Dedifferentiated amniotic fluid mesenchymal stem cell (primary cell): ENCODE results near the gene MYD88.

Experiments used
- DNase-seq: peaks from one replicate; pipeline ENCODE4 v3.0.0-alpha.2; 2016; ENCODE audit errors: extremely low spot score

The MYD88 gene

DNA sequence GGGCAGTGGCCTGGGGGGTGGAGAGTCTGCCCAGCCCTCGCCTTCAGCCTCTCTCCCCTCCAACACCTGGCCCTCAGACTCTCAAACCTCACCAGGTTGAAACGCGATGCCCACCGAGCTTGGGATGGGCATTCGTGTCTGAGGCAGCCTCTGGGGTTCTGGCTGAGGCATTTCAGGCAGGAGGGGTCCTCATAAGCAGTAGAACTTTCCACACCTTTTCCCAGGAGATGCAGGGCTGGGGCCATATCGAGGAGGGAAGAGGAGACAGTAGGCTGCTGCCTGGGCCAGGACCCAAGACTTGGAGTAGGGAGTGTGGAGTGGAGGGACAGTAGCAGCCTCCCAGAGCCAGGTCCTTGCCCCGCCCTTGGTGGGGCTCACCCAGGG is 26.1 kb upstream of the MYD88 start:
- no peak for DNase-seq

DNA sequence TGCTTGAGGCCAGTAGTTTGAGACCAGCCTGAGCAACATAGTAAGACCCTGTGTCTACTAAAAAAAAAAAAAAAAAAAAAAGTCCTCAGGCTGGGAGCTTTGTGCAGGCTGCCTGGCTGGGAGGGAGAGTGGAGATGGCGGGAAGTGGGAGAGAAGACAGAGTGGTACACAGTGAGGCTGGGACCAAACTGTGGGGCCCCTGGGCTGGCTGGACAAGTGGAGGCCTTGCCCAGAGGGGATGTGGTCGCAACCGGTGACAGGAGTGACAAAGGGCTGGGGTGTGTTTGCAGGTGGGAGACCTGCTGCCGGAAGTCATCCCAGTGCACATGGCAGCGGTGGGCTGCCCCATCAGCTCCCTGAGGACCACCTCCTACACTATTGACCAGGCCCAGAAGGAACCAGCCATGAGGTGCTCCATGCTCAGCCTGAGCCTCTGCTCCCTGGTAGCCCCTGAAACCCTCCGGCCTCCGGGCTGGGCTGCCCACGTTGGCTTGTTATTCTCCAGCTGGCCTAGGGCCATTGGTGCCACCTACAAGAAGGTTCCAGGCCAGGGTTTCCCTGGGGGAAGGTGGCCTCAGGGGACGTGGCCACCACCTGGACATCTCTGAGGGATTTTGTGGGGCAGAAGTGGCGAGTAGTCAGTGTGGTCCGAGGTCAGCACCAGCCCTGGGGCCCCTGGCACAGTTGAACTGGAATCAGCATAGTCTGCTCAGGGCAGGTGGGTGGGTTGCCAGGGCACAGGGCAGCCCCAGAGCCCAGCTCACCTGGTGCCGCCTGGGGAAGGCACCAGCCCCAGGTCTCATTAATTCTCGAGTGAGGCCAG is 24.2 kb upstream of the MYD88 start:
- DNase-seq = no peak

DNA sequence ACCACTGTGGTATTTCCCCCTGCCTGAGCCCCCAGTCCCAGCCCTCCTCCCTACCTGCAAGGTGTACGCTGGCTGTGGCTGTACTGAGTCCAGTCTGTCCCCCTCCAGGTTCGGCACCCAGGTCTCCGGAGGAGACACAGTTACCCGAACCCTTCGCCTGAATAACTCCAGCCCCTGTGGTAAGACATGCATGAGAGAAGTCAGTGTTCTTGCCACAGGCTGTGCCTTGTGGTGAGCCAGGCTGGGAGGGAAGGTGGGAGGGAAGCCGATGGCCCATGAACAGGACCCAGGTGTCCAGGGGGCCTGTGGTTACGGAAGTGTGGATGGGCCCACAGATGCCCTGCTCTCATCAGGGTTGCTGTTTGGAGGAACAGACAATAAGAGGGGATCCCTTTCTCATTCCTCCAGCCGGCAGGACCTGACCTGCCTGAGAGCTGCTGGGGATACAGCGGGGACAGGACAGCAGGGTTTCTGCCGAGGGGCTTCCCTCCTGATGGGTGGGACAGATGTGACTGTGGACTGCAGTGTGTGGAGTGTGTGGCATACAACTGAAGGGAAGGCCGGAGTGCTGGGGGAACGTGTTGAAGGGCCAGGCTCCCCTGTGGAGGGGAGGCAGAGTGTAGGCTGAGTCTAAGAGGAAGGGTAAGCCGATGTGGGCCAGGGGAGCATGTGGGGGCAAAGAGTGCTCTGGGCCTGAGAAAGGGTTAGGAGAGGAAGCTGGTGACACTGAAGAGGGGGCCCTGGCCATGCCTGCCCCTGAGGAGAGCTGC is 23.4 kb upstream of the MYD88 start:
- no peak for DNase-seq

DNA sequence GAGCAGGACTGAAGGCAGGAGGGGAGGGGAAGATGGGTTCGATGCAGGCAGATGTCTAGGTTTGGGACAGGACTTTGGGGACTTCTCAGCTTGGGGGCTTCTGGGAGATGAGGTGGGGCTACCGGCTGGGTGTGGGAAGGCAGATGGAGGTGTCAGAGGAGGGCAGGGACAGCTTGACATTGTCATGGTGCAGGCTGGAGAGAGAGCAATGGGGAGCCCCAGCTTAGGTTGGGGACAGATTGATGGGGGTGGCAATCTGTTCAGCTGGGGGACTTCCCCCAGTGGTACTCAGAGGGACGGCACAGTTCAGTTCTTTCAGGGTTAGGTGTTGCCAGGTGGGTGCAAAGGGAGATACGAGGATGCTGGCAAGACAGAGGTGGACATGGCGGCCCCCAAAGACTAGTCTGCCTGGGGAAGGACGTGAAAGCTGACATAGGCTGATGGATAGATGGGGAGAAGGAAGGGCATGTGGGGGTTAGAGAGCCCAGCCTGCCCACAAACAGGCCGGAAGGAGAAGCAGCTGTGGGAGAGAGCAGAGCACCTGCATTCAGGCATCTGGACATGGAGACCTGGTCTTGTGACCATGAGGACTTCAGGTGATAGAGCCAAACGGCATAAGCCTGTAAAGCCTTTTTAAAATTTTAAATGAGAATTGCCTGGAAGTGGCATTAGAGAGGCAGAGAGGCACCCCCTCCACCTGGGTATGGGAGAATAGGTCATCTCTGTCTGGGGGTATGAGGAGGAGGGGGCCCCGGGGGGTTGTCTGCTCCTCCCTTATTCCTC is 22.6 kb upstream of the MYD88 start:
- no peak for DNase-seq

DNA sequence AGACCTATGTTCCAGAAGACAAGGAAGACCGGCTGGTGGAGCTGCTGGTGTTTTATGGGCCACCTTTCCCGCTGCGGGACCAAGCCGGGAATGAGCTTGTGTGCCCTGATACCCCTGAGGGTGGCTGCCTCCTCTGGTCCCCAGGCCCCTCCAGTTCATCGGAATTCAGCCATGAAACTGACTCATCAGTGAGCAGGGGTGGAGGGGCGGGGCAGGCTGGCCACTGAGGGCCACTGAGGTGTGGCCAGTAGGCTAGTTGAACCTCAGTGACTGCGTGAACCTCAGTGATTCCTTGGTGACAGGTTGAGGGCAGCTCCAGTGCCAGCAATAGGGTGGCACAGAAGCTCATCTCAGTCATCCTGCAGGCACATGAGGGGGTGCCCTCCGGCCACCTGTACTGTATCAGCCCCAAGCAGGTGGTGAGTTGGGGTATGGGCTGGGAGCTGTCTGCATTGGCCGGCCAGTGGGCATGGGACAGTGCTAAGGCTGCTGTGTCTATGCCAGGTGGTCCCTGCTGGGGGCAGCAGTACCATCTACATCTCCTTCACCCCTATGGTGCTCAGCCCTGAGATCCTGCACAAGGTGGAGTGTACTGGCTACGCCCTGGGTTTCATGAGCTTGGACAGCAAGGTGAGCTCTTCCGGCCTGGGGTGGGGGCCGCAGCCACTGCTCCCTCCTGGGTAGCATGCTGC is 21.8 kb upstream of the MYD88 start:
- DNase-seq = no peak

DNA sequence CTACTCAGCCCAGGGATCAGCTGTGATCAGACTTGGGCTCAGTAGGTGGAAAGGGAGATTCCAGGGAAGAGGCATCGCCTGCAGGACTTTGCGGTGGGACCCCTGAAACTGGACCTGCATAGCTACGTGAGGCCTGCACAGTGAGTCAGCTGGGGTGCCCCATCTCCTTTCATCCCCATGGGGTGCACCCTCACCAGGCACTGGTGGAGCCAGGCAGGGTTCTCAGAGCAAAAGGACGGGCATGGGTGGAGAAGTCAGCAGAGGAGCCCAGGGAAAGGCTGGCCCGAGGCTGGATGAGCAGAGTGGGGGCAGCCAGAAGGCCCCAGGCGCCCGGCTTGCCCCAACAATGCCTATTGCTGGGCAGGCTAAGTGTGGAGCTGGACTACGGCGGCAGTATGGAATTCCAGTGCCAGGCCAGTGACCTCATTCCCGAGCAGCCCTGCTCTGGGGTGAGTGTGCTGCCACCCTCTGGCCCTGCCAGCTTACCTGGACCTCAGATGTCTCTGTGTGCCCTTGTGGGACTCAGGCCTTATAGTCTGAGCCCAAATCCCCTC is 21.2 kb upstream of the MYD88 start:
- no peak for DNase-seq

DNA sequence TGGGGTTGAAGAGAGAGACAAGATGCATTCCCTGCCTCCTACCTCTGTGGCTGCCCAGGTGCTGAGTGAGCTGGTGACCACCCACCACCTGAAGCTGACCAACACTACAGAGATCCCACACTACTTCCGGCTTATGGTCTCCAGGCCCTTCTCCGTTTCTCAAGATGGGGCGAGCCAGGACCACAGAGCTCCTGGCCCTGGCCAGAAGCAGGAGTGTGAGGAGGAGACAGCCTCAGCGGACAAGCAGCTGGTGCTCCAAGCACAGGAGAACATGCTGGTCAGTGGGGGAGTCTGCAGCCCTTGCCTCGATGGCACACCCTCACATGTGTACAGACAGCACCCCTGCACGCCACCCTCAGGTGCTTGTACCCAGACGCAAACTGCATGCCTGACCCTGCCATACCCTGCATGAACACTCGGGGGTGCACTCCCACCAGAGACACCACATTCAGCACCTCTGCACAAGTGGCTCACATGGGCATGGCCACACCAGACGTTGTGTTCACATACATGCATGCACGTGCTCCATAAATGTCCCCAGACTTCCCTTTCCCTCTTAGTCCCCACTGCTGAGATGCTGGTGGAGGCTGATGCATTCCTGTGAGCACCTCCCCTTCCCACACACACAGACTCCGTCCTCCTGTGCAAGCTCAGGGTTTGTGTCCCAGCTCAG is 20.6 kb upstream of the MYD88 start:
- DNase-seq = no peak

DNA sequence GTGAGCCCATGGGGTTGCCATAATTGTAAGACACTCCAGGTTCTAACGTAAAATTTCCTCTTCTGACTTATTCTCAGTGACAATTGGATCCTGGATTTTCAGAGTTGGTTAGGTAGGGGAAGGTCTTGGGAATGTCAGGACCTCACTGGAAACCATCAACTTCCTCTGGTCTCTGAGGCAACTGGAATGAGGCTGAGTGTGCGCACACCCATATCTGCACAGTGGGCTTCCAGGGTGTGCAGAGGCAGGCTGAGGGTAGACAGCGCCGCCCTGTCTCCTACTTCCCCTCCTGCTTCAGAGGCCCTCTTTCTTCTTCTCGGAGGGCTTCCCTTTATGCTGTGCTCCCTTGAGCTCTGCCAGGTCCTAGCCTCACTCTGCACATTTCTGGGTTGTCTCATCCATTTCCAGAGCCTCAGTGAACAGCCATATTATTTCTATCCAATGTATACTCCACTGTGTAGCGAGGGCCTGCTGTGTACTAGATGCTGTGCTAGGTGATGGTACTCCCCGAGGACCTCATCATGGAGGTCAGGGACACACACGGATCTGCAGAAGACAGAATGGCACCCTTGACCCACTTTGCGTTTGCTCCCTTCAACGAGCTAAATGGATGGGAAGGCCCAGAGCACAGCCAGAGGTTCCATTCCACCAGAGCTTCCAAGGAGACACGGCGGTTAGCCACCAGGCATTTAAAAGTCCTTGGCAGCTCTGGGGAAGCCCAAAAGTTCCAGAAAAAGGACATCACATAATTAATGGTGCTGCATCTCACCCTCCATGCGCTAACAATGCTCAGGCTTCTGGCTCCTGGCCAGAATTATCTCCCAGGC is 19.8 kb upstream of the MYD88 start:
- DNase-seq = no peak

DNA sequence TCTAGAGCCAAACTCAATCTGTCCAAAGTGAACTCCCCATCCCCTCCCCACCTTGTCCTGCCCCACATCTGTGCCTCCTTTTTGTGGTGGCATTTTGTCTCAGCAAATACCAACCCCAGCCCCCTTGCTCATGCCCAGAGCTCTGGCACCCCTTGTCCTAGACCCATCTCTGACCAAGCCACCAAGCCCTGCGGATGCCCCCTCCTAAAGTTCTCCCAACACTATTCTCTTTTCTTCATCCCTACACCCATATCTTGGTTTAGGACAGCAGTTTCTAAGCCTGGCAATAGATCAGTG is 19.3 kb upstream of the MYD88 start:
- DNase-seq = no peak

DNA sequence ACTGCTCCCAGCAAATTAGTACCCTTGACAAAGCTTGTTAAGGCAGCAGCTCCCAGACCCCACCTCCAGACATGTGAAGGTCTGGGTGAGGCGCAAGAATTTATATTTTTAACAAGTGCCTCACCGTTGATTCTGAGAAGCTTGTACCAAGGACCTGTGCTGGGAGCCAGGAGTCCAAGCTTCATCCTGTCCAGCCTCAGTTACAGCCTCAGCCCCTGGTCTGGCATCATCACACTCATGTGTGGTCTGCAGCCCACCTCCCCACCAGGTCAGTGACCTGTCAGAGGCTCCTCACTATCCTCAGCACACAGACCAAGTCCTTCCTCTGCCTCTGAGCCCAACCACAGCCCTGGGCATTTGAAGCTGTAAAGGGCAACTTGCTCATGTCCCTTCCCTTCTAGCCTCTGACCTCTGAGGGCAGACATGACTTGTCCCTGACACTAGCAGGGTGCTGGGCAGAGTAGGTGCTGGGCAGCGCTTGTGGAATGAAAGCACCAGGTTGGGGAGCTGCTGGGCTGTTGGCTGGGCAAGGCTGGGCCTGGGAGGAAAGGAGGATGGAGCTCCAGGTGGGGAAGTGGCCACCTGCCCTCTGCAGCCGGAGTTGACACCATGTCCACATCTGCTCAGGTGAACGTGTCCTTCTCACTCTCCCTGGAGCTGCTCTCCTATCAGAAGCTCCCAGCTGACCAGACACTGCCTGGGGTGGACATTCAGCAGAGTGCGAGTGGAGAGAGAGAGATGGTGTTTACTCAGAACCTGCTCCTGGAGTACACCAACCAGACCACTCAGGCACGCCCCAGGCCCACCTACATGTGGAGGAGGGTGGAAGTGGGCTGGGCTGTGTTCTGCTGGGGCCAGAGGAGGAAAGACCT is 18.4 kb upstream of the MYD88 start:
- DNase-seq = no peak

DNA sequence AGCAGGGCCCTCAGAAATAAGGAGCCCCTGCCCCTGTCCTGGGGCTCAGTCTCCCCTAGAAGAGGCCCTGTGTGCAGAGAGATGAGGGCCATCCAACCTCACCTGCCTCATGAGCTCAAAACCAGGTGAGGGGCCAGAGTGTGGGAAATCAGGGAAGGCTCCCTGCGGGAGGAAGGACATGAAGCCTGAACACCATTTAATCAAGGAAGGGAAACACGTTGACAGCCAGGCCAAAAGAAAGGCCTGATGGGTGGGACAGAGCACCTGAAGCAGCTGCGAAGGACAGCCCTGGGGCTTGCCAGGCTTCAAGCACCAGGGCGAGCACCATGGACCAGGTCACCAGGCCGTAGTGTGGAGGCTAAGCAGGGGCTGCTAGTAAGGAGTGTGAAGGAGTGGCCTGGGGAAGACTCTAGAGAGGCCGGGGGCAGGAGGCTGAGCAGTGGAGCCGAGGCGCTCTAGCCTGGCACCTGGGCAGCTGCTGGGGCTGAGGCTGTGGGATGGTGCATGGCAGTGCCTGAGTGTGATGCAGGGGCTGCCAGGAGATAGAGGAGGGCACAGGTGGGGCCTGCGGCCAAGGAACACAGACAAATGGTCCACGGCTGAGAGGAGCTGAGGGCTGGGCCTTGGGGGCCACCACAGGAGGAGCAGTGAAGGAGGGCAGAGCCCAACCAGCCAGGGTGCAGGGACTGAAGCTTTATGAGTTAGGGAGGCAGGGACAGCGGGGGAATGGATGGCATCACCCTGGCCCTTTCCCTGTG is 17.6 kb upstream of the MYD88 start:
- no peak for DNase-seq

DNA sequence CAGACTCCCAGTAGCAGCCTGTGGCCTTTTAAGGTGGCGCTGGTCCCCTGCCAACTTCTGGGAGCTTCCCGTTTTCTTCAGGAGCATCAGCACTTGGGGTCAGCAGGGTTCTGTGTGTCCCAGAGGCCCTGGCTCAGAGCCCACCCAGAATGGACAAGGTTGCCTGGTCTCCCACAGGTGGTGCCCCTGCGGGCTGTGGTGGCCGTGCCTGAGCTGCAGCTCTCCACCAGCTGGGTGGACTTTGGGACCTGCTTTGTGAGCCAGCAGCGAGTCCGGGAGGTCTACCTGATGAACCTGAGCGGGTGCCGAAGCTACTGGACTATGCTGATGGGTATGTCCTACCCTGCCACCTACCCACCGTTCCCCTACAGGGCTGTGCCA is 17.0 kb upstream of the MYD88 start:
- no peak for DNase-seq

DNA sequence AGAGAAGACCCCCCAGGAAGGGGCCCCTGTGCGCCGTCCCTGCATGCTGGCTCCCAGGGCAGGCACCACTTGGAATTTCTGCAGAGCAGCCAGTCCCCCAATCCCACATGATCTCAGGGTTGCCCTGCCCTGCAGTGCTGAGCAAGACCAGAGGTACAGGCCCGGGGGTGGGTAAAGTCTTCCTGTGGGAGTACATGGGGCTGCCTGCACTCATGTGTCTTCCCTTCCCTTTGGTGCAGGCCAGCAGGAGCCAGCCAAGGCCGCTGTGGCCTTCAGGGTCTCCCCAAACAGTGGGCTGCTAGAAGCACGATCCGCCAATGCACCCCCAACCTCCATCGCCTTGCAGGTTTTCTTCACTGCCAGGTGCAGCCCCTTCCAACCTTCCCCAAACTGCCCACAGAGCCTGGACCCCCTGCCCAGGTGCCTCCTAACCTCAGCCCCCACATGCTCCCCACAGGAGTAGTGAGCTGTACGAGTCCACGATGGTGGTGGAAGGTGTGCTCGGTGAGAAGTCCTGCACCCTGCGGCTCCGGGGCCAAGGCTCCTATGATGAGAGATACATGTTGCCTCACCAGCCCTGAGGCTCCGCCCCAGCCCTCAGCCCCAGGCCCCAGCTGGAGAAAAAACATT is 16.5 kb upstream of the MYD88 start:
- no peak for DNase-seq

DNA sequence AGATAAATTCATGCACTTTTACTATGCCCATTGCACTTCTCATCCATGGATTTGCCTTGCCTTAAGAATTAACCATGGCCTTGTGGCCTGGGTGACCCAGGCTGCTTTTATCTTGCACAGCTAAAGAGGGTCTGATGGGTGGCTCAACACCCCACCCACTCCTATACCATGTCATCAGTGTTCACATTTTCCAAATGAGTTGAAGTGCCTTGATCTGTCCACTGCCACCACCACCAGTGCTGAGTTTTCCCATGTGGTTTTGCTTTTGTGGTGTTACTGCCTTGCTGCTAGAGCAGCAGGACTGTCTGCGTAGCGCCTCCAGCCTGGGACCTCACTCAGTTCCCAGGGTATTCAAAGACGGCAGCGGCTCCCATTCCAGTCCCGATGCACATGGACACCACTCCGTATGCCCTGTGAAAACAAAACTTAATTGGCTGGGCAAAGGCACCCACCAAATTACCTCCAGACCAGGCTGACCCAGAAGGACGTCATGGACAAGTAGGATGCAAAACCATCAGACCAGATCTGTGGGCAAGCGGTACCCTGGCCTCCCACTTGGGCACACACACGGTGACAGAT is 15.7 kb upstream of the MYD88 start:
- DNase-seq = no peak

DNA sequence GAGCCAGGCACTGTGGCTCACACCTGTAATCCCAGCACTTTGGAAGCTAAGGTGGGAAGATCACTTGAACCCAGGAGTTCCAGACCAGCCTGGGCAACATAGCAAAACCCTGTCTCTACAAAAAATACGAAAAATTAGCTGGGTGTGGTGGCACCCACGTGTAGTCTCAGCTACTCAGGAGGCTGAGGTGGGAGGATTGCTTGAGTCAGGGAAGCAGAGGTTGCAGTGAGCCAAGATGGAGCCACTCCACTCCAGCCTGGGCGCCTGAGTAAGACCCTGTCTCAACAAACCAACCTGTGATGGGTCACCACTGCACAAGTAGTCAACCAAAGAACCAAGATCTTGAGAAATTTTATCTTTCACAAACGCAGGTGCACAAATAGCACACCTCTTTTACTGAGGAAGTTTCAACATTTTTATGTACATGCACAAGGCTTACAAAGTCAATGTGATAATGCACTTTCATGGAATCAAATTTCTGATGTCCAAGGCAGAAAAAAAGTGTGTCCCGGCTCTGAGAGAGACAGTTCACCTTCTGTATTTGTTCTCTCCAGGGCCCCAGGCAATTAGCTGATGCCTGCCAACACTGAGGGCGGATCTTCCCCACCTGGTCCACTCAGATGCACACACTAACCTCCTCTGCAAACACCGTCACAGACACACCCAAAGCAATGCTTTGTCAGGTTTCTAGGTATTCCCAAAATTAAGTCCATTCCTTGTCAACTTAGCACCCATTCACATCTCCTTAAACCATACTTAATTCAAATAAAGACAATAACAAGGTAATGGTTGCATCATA is 13.9 kb upstream of the MYD88 start:
- DNase-seq = no peak

DNA sequence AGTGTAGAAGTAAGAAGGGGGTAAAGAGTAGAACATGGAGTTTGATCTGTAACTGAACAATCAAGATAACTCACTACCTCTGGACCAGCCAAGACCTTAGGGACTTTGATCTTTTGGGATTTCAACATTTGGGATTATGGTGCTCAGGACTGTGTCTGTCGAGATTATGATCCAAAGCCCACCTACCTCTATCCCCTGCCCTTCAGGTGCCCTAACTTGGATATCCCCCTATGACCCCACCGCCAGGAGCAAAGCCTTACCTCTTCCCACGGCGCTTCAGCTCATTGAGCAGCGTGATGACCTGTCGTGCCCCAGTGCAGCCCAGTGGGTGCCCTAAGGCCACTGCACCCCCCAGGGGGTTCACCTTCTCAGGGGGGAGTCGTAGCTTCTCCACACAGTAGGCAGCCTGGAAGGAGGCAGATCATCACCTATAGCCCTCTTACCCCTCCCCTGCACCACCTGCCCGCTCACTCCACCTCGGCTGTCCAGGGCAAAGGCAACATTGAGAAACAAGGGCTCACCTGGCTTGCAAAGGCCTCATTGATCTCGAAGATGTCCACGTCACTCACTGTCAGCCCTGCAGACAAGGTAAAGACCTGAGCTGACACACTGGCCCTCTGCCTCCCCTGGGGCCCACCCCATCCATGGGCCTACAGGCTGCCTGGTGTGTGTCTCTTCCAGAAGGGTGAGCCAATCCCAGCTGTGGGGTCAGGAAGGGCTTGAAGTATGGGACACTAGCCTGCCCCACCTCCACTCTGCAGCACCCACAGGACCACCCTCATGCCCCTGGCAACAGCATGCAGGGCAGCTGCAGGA is 12.9 kb upstream of the MYD88 start:
- no peak for DNase-seq
